LHCN-M2 (cell line): ENCODE results near the gene GRIK4. TPM values are rescaled to one million over a fixed set of nuclear protein-coding genes. Genes with fewer than 3 reads are reported as not detected.

Experiments
- DNase-seq: peaks from one replicate; pipeline ENCODE4 v3.0.0-alpha.2; 2012; ENCODE audit warnings: low read depth
- total RNA-seq: library from RNA; depleted of rRNA; stranded (reverse); fragments of >200 nt; gene quantifications from 2 replicates; pipeline ENCODE4 v1.2.3, GENCODE V29; 2014; rRNA removed

The GRIK4 gene
- total RNA-seq, 1 experiment from 2014 or later = 0.06 TPM

GRCh38 chr11:121033635-121034034 lies 522.1 kb downstream of the GRIK4 start:
- DNase-seq = no peak

GRCh38 chr11:121035169-121035755 lies 523.7 kb downstream of the GRIK4 start:
- DNase-seq = no peak

- no peak for DNase-seq
Observed at GRCh38 chr11:121035780-121036179, 524.2 kb downstream of the GRIK4 start.

GRCh38 chr11:121037016-121037415 lies 525.5 kb downstream of the GRIK4 start:
- DNase-seq = no peak

Other genes starting within 250 kb of the GRIK4 start
- gene TLCD5, start 186.4 kb upstream of the GRIK4 start, total RNA-seq = 5.5 and 10.0 TPM in 2 replicates
- gene ARHGEF12, start 175.3 kb upstream of the GRIK4 start, total RNA-seq = 66.1 and 72.2 TPM in 2 replicates